H9 (cell line): ENCODE data around the gene PAX6. TPM values are rescaled to one million over a fixed set of nuclear protein-coding genes. Genes with fewer than 3 reads are reported as not detected.

ENCODE experiments used
- DNase-seq: peaks from one replicate; pipeline ENCODE4 v3.0.0-alpha.2; 2017
- H2AFZ ChIP-seq: one replicate; pipeline ENCODE4 v1.6.1; 2013; ENCODE audit warnings: mild to moderate bottlenecking, low read length, control low read depth, moderate library complexity
- H2AK5ac ChIP-seq: 2 replicates; pipeline ENCODE4 v1.6.1; 2013; ENCODE audit warnings: low read length, control low read depth, mixed read lengths; ENCODE audit not compliant: insufficient read length
- H2BK120ac ChIP-seq: one replicate; pipeline ENCODE4 v1.6.1; 2013; ENCODE audit warnings: low read depth, mild to moderate bottlenecking, low read length, control low read depth, inconsistent platforms; ENCODE audit not compliant: poor library complexity, severe bottlenecking
- H2BK12ac ChIP-seq: 2 replicates; pipeline ENCODE4 v1.6.1; 2013; ENCODE audit warnings: low read length, control low read depth, mixed read lengths, low read depth; ENCODE audit not compliant: insufficient read length
- H2BK15ac ChIP-seq: 2 replicates; pipeline ENCODE4 v1.6.1; 2013; ENCODE audit warnings: low read depth, low read length, control low read depth
- H2BK20ac ChIP-seq: one replicate; pipeline ENCODE4 v1.6.1; 2013; ENCODE audit warnings: low read depth, mild to moderate bottlenecking, low read length, control low read depth, inconsistent platforms; ENCODE audit not compliant: poor library complexity, severe bottlenecking
- H2BK5ac ChIP-seq: 2 replicates; pipeline ENCODE4 v1.6.1; 2013; ENCODE audit warnings: low read length, control low read depth, mixed read lengths; ENCODE audit not compliant: insufficient read length
- H3K14ac ChIP-seq: 2 replicates; pipeline ENCODE4 v1.6.1; 2013; ENCODE audit warnings: low read length, control low read depth; ENCODE audit not compliant: insufficient read depth
- H3K18ac ChIP-seq: 2 replicates; pipeline ENCODE4 v1.6.1; 2013; ENCODE audit warnings: low read depth, mild to moderate bottlenecking, mixed read lengths, low read length, control low read depth; ENCODE audit not compliant: insufficient read length
- H3K23ac ChIP-seq: 2 replicates; pipeline ENCODE4 v1.6.1; 2013; ENCODE audit warnings: low read length, control low read depth, mixed read lengths, low read depth; ENCODE audit not compliant: insufficient read length
- H3K23me2 ChIP-seq: 2 replicates; pipeline ENCODE4 v1.6.1; 2013; ENCODE audit warnings: low read depth, mild to moderate bottlenecking, mixed read lengths, low read length, control low read depth; ENCODE audit not compliant: insufficient read length, poor library complexity, severe bottlenecking
- H3K27ac ChIP-seq: 2 replicates; pipeline ENCODE4 v1.5.1; 2013; ENCODE audit warnings: low read length, control low read depth, mixed read lengths, low read depth; ENCODE audit not compliant: insufficient read length
- H3K27me3 ChIP-seq: 2 replicates; pipeline ENCODE4 v1.6.1; 2013; ENCODE audit warnings: low read length, control low read depth, inconsistent platforms; ENCODE audit not compliant: insufficient read depth
- H3K4ac ChIP-seq: 2 replicates; pipeline ENCODE4 v1.6.1; 2013; ENCODE audit warnings: low read depth, mild to moderate bottlenecking, control low read depth, inconsistent platforms, low read length, moderate library complexity
- H3K4me1 ChIP-seq: 2 replicates; pipeline ENCODE4 v1.6.1; 2013; ENCODE audit warnings: low read length, control low read depth, inconsistent platforms; ENCODE audit not compliant: insufficient read depth
- H3K4me2 ChIP-seq: 2 replicates; pipeline ENCODE4 v1.6.1; 2013; ENCODE audit warnings: low read length, control low read depth, mixed read lengths; ENCODE audit not compliant: insufficient read length, insufficient read depth
- H3K56ac ChIP-seq: 2 replicates; pipeline ENCODE4 v1.6.1; 2013; ENCODE audit warnings: low read depth, mild to moderate bottlenecking, mixed read lengths, low read length, control low read depth; ENCODE audit not compliant: insufficient read length
- H3K79me1 ChIP-seq: 2 replicates; pipeline ENCODE4 v1.6.1; 2013; ENCODE audit warnings: low read depth, mild to moderate bottlenecking, moderate library complexity, low read length, control low read depth, inconsistent platforms; ENCODE audit not compliant: insufficient read depth, poor library complexity, severe bottlenecking
- H3K79me2 ChIP-seq: 2 replicates; pipeline ENCODE4 v1.6.1; 2013; ENCODE audit warnings: low read length, control low read depth, inconsistent platforms; ENCODE audit not compliant: insufficient read depth
- H3K9ac ChIP-seq: 2 replicates; pipeline ENCODE4 v1.6.1; 2013; ENCODE audit warnings: low read length, control low read depth, mixed read lengths; ENCODE audit not compliant: insufficient read length; ENCODE audit errors: extremely low read depth
- H3K9me3 ChIP-seq: one replicate; pipeline ENCODE4 v1.6.1; 2013; ENCODE audit warnings: low read depth, low read length, inconsistent platforms; ENCODE audit not compliant: control insufficient read depth
- H3T11ph ChIP-seq: one replicate; pipeline ENCODE4 v1.6.1; 2013; ENCODE audit warnings: mild to moderate bottlenecking, low read length, control low read depth, inconsistent platforms
- H4K20me1 ChIP-seq: one replicate; pipeline ENCODE4 v1.6.1; 2013; ENCODE audit not compliant: control insufficient read depth, insufficient read length, insufficient read depth
- H4K5ac ChIP-seq: 2 replicates; pipeline ENCODE4 v1.6.1; 2013; ENCODE audit warnings: low read depth, mild to moderate bottlenecking, mixed read lengths, low read length, control low read depth; ENCODE audit not compliant: insufficient read length
- H4K8ac ChIP-seq: replicated peaks from 2 replicates; pipeline ENCODE4 v1.6.1; 2013; ENCODE audit warnings: low read length, control low read depth, mixed read lengths, low read depth; ENCODE audit not compliant: insufficient read length
- H4K91ac ChIP-seq: 2 replicates; pipeline ENCODE4 v1.6.1; 2013; ENCODE audit warnings: low read depth, mild to moderate bottlenecking, moderate library complexity, mixed read lengths, low read length, control low read depth; ENCODE audit not compliant: insufficient read length
- H3K27ac Mint-ChIP-seq, 3 experiments: 2 replicates in 2 of 3; 3 replicates in 1 of 3; pipeline ENCODE4 v1.8.0; 2020 to 2021; ENCODE audit warnings: mixed read lengths in 3 of 3, mild to moderate bottlenecking in 1 of 3, moderate library complexity in 1 of 3
- H3K27me3 Mint-ChIP-seq: 2 replicates; pipeline ENCODE4 v1.8.0; 2021; ENCODE audit warnings: low read depth, mild to moderate bottlenecking, moderate library complexity, mixed read lengths
- H3K36me3 Mint-ChIP-seq, 3 experiments: 2 replicates in 2 of 3; 3 replicates in 1 of 3; pipeline ENCODE4 v1.8.0; 2020 to 2021; ENCODE audit warnings: low read depth in 3 of 3, mixed read lengths in 3 of 3; ENCODE audit not compliant: insufficient read depth in 1 of 3
- H3K4me1 Mint-ChIP-seq, 2 experiments: 2 replicates each; pipeline ENCODE4 v1.8.0; 2020; ENCODE audit warnings: mixed read lengths in 2 of 2
- H3K4me3 Mint-ChIP-seq, 2 experiments: 2 replicates in 1 of 2; 3 replicates in 1 of 2; pipeline ENCODE4 v1.8.0; 2020 to 2021; ENCODE audit warnings: mild to moderate bottlenecking in 2 of 2, mixed read lengths in 2 of 2, moderate library complexity in 1 of 2
- H3K9me3 Mint-ChIP-seq, 2 experiments: 2 replicates in 1 of 2; 3 replicates in 1 of 2; pipeline ENCODE4 v1.8.0; 2020; ENCODE audit warnings: mild to moderate bottlenecking in 2 of 2, mixed read lengths in 2 of 2, moderate library complexity in 1 of 2
- WGBS: extraction: QIAGEN DNeasy Blood & Tissue Kit; methylation state at CpG from one replicate; pipeline ENCODE4 v1.1.7; 2013; ENCODE audit warnings: missing lambda C conversion rate, low lambda C conversion rate, mixed read lengths; ENCODE audit not compliant: insufficient read length; ENCODE audit errors: extremely low coverage; 5-methylcytosine and 5-hydroxymethylcytosine counted together
- total RNA-seq: library from RNA; stranded (reverse); gene quantifications from 2 replicates; pipeline ENCODE4 v1.2.1, GENCODE V29; 2021
- TF ChIP-seq, protein P1 (sequence below): fragments of 200-600 bp; sonication (generic); conservative IDR thresholded peaks from 3 replicates; pipeline ENCODE4 v1.8.0; 2021; ENCODE audit warnings: antibody characterized with exemption, mild to moderate bottlenecking

PAX6 gene
- total RNA-seq, 1 experiment from 2014 or later = not detected

GRCh38 chr11:31805629-31806185 is 5.4 kb downstream of the PAX6 start:
- H3K79me2 ChIP-seq = no peaks in the 10 kb centered on the region
- H4K8ac ChIP-seq = no peak overlapping the region
- no peak overlapping the region for H2AK5ac ChIP-seq
- peaks cover 24% of the 10 kb centered on the region for H3K23me2 ChIP-seq
- H3T11ph ChIP-seq = no peak overlapping the region
- no peak overlapping the region for H2AFZ ChIP-seq
- H3K27me3 ChIP-seq = peaks cover 91% of the 10 kb centered on the region
- H3K79me1 ChIP-seq = no peaks in the 10 kb centered on the region
- TF ChIP-seq, protein P1, sequence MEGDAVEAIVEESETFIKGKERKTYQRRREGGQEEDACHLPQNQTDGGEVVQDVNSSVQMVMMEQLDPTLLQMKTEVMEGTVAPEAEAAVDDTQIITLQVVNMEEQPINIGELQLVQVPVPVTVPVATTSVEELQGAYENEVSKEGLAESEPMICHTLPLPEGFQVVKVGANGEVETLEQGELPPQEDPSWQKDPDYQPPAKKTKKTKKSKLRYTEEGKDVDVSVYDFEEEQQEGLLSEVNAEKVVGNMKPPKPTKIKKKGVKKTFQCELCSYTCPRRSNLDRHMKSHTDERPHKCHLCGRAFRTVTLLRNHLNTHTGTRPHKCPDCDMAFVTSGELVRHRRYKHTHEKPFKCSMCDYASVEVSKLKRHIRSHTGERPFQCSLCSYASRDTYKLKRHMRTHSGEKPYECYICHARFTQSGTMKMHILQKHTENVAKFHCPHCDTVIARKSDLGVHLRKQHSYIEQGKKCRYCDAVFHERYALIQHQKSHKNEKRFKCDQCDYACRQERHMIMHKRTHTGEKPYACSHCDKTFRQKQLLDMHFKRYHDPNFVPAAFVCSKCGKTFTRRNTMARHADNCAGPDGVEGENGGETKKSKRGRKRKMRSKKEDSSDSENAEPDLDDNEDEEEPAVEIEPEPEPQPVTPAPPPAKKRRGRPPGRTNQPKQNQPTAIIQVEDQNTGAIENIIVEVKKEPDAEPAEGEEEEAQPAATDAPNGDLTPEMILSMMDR = no peak
- no peak overlapping the region for H2BK15ac ChIP-seq
- no peak overlapping the region for H3K14ac ChIP-seq
- peak overlapping the region; percentile 55 for H3K4me2 ChIP-seq
- no peak overlapping the region for H3K4ac ChIP-seq
- H3K9me3 Mint-ChIP-seq = peaks cover 3% of the 10 kb centered on the region in 2 experiments; a peak in 3 of 5 replicates
- H3K4me3 Mint-ChIP-seq = peak overlapping the region in 1 of 2 experiments; percentile 65; a peak in 3 of 5 replicates
- H3K18ac ChIP-seq = no peak overlapping the region
- no peak overlapping the region for H2BK20ac ChIP-seq
- no CpG with 5 or more reads among the region's 20 CpGs for WGBS
- H2BK12ac ChIP-seq = no peak overlapping the region
- H3K27me3 Mint-ChIP-seq = peaks cover 100% of the 10 kb centered on the region
- H2BK5ac ChIP-seq = no peak overlapping the region
- no peak overlapping the region for H3K56ac ChIP-seq
- H3K9ac ChIP-seq = no peak overlapping the region
- no peaks in the 10 kb centered on the region for H3K36me3 Mint-ChIP-seq
- no peak overlapping the region for H2BK120ac ChIP-seq
- no peaks in the 10 kb centered on the region for H3K4me1 ChIP-seq
- H3K4me1 Mint-ChIP-seq = peaks cover 38 to 68% of the 10 kb centered on the region in 2 experiments
- H3K27ac Mint-ChIP-seq = no peak overlapping the region
- no peak overlapping the region for H4K5ac ChIP-seq
- no peak overlapping the region for H3K23ac ChIP-seq
- H4K91ac ChIP-seq = no peak overlapping the region
- H3K9me3 ChIP-seq = no peaks in the 10 kb centered on the region
- H4K20me1 ChIP-seq = no peaks in the 10 kb centered on the region
- no peak overlapping the region for H3K27ac ChIP-seq
- DNase-seq = peak; percentile 65
